NCI-H526 (cell line): Measurements from ENCODE around the gene IFNLR1.
A peak's percentile ranks its signal among the peaks of the same experiment; 100 is the strongest.

ENCODE experiments used
- DNase-seq, 2 experiments: peaks; one replicate each; lab custom pipeline; 2025; lab: John Stamatoyannopoulos, UW

The IFNLR1 gene

GRCh38 chr1:24177161-24177560, 9.9 kb downstream of the IFNLR1 start:
- DNase-seq = no peak

- DNase-seq = no peak
Observed at GRCh38 chr1:24175033-24175755, 11.9 kb downstream of the IFNLR1 start.

- no peak for DNase-seq
Observed at GRCh38 chr1:24173638-24174575, 13.2 kb downstream of the IFNLR1 start.

- DNase-seq = no peak
Observed at GRCh38 chr1:24172598-24172997, 14.5 kb downstream of the IFNLR1 start.

GRCh38 chr1:24169286-24169685, 17.8 kb downstream of the IFNLR1 start:
- no peak for DNase-seq

GRCh38 chr1:24168245-24168644, 18.8 kb downstream of the IFNLR1 start:
- DNase-seq = no peak

- no peak for DNase-seq
Observed at GRCh38 chr1:24167008-24167407, 20.1 kb downstream of the IFNLR1 start.

GRCh38 chr1:24165500-24165899, 21.6 kb downstream of the IFNLR1 start:
- no peak for DNase-seq

- no peak for DNase-seq
Observed at GRCh38 chr1:24164004-24164403, 23.1 kb downstream of the IFNLR1 start.

- no peak for DNase-seq
Observed at GRCh38 chr1:24162201-24162600, 24.9 kb downstream of the IFNLR1 start.

GRCh38 chr1:24161270-24161669, 25.8 kb downstream of the IFNLR1 start:
- DNase-seq = no peak

GRCh38 chr1:24159366-24159765, 27.7 kb downstream of the IFNLR1 start:
- no peak for DNase-seq

GRCh38 chr1:24157918-24158481, 29.1 kb downstream of the IFNLR1 start:
- no peak for DNase-seq

- no peak for DNase-seq
Observed at GRCh38 chr1:24156542-24157260, 30.4 kb downstream of the IFNLR1 start.

- DNase-seq = no peak
Observed at GRCh38 chr1:24155011-24155782, 31.9 kb downstream of the IFNLR1 start.

GRCh38 chr1:24154215-24154614, 32.9 kb downstream of the IFNLR1 start:
- DNase-seq = peak; percentile 9 to 43

- DNase-seq = no peak
Observed at GRCh38 chr1:24152631-24153494, 34.2 kb downstream of the IFNLR1 start.

GRCh38 chr1:24151175-24151533, 35.9 kb downstream of the IFNLR1 start:
- DNase-seq = peak; percentile 96

GRCh38 chr1:24150234-24151174, 36.6 kb downstream of the IFNLR1 start:
- DNase-seq = peak; percentile 84 to 93
